Measurements from ENCODE around the gene MVK.

- TF ChIP-seq CTCF (optimal IDR thresholded peaks at IDR 0.05 in 1 of 3, IDR thresholded peaks at IDR 0.05 in 1 of 3, conservative IDR thresholded peaks at IDR 0.05 in 1 of 3; ENCODE audit: extremely low read depth in 1 of 3, insufficient read depth in 2 of 3, low read length in 3 of 3): no peak
- no peak for TF ChIP-seq EZH2 (IDR thresholded peaks at IDR 0.05; ENCODE audit: low read length)
Observed at GRCh38 chr12:109538191-109538863, 35.3 kb upstream of the MVK start.
